DND-41 (cell line): ENCODE results near the gene MRPL49.

ENCODE experiments used
- ATAC-seq: fragments of 200-7000 bp; cut with Tn5 transposase; 3 replicates; pipeline ENCODE4 v1.9.1; 2021; ENCODE audit warnings: low read depth; ENCODE audit not compliant: insufficient read depth
- DNase-seq: peaks from one replicate; pipeline ENCODE4 v3.0.0-alpha.2; 2020
- H2AFZ ChIP-seq: 2 replicates; pipeline ENCODE4 v1.6.0; 2012; ENCODE audit warnings: low read depth, low read length
- H3K27ac ChIP-seq: 2 replicates; pipeline ENCODE4 v1.5.1; 2012; ENCODE audit warnings: low read length, inconsistent platforms
- H3K27me3 ChIP-seq: fragments of 200-600 bp; sonication (generic); 2 replicates; pipeline ENCODE4 v1.6.0; 2012; ENCODE audit warnings: low read length, mild to moderate bottlenecking, inconsistent platforms; ENCODE audit not compliant: insufficient read depth, poor library complexity
- H3K36me3 ChIP-seq: 2 replicates; pipeline ENCODE4 v1.5.1; 2012; ENCODE audit warnings: low read length, inconsistent platforms; ENCODE audit not compliant: insufficient read depth
- H3K4me1 ChIP-seq: 2 replicates; pipeline ENCODE4 v1.5.1; 2012; ENCODE audit warnings: mild to moderate bottlenecking, low read length; ENCODE audit not compliant: insufficient read depth
- H3K4me2 ChIP-seq: 2 replicates; pipeline ENCODE4 v1.6.0; 2012; ENCODE audit warnings: mild to moderate bottlenecking, moderate library complexity, low read length, inconsistent platforms; ENCODE audit not compliant: insufficient read depth
- H3K4me3 ChIP-seq, 2 experiments: fragments of 200-600 bp in 1 of 2; shearing (Covaris generic) in 1 of 2; 2 replicates each; pipeline ENCODE4 v1.5.1; 2012 to 2016; ENCODE audit warnings: inconsistent platforms in 2 of 2, low read length in 2 of 2, mild to moderate bottlenecking in 2 of 2, low read depth in 1 of 2, moderate library complexity in 1 of 2
- H3K79me2 ChIP-seq: 2 replicates; pipeline ENCODE4 v1.6.0; 2012; ENCODE audit warnings: low read length, inconsistent platforms; ENCODE audit not compliant: insufficient read depth
- H3K9ac ChIP-seq: 2 replicates; pipeline ENCODE4 v1.6.0; 2012; ENCODE audit warnings: low read depth, mild to moderate bottlenecking, inconsistent platforms, low read length, moderate library complexity
- H3K9me3 ChIP-seq: 2 replicates; pipeline ENCODE4 v1.5.1; 2012; ENCODE audit warnings: low read length, moderate library complexity, mild to moderate bottlenecking, inconsistent platforms; ENCODE audit not compliant: insufficient read depth, severe bottlenecking
- H4K20me1 ChIP-seq: 2 replicates; pipeline ENCODE4 v1.6.0; 2012; ENCODE audit warnings: low read length; ENCODE audit not compliant: insufficient read depth
- CTCF ChIP-seq: IDR thresholded peaks from 2 replicates; pipeline ENCODE4 v1.5.1; 2012; ENCODE audit warnings: borderline replicate concordance, low read length, moderate library complexity, mild to moderate bottlenecking; ENCODE audit not compliant: poor library complexity, severe bottlenecking; ENCODE audit errors: extremely low read depth
- EZH2 ChIP-seq: IDR thresholded peaks from 3 replicates; pipeline ENCODE4 v1.6.1; 2012; ENCODE audit warnings: borderline replicate concordance, low read depth, mild to moderate bottlenecking, moderate library complexity, low read length, inconsistent platforms; ENCODE audit not compliant: severe bottlenecking

MRPL49 gene

GRCh38 chr11:65107078-65107477 is 15.0 kb upstream of the MRPL49 start:
- H3K27ac ChIP-seq = no peak overlapping the region
- H3K4me1 ChIP-seq = peaks cover 20% of the 10 kb centered on the region
- TF ChIP-seq CTCF = no peak
- no peak for TF ChIP-seq EZH2
- H3K9me3 ChIP-seq = no peaks in the 10 kb centered on the region
- no peak overlapping the region for H3K9ac ChIP-seq
- ATAC-seq = no peak
- peaks cover 72% of the 10 kb centered on the region for H3K36me3 ChIP-seq
- H3K4me2 ChIP-seq = no peak overlapping the region
- H3K4me3 ChIP-seq = no peak overlapping the region
- peaks cover 35% of the 10 kb centered on the region for H4K20me1 ChIP-seq
- H2AFZ ChIP-seq = no peak overlapping the region
- H3K79me2 ChIP-seq = peaks cover 46% of the 10 kb centered on the region
- no peaks in the 10 kb centered on the region for H3K27me3 ChIP-seq
- DNase-seq = no peak

GRCh38 chr11:65107751-65108468 is 14.2 kb upstream of the MRPL49 start:
- no peak for DNase-seq
- peaks cover 45% of the 10 kb centered on the region for H3K79me2 ChIP-seq
- peaks cover 28% of the 10 kb centered on the region for H3K4me1 ChIP-seq
- H3K27ac ChIP-seq = no peak overlapping the region
- H3K27me3 ChIP-seq = no peaks in the 10 kb centered on the region
- H3K9ac ChIP-seq = no peak overlapping the region
- H3K4me3 ChIP-seq = no peak overlapping the region
- no peak for TF ChIP-seq EZH2
- TF ChIP-seq CTCF = no peak
- peaks cover 34% of the 10 kb centered on the region for H4K20me1 ChIP-seq
- ATAC-seq = no peak
- no peaks in the 10 kb centered on the region for H3K9me3 ChIP-seq
- H2AFZ ChIP-seq = no peak overlapping the region
- H3K36me3 ChIP-seq = peaks cover 65% of the 10 kb centered on the region
- H3K4me2 ChIP-seq = no peak overlapping the region

GRCh38 chr11:65108469-65109123 is 13.5 kb upstream of the MRPL49 start:
- no peaks in the 10 kb centered on the region for H3K27me3 ChIP-seq
- no peak overlapping the region for H3K4me3 ChIP-seq
- H2AFZ ChIP-seq = no peak overlapping the region
- H3K36me3 ChIP-seq = peaks cover 63% of the 10 kb centered on the region
- TF ChIP-seq EZH2 = no peak
- peaks cover 33% of the 10 kb centered on the region for H4K20me1 ChIP-seq
- peaks cover 34% of the 10 kb centered on the region for H3K4me1 ChIP-seq
- no peaks in the 10 kb centered on the region for H3K9me3 ChIP-seq
- H3K27ac ChIP-seq = no peak overlapping the region
- H3K4me2 ChIP-seq = no peak overlapping the region
- H3K9ac ChIP-seq = no peak overlapping the region
- no peak for ATAC-seq
- H3K79me2 ChIP-seq = peaks cover 45% of the 10 kb centered on the region
- no peak for DNase-seq
